Stimulated activated CD4-positive, alpha-beta T cell treated with anti-CD3 and anti-CD28 coated beads, Interleukin-4, amount 100 ng/mL, for 4 hours (primary cell): ENCODE measurements around the gene ZNF724.
"Not testable (repeated sequence)": the region's sequence is repeated elsewhere in the genome, so short reads cannot be mapped to it uniquely, and the experiment has no call there.

Source experiments
- DNase-seq, 2 experiments: peaks; one replicate each; pipeline ENCODE4 v3.0.0-alpha.2; 2020

ZNF724 gene

GRCh38 chr19:23249911-23250649 is at the start of gene ZNF724:
Gene ZNF724 (minus strand): TSS chr19:23250394. CDS start chr19:23250242, 152 bp downstream.
- peak; percentile 77 to 83 for DNase-seq

DNA sequence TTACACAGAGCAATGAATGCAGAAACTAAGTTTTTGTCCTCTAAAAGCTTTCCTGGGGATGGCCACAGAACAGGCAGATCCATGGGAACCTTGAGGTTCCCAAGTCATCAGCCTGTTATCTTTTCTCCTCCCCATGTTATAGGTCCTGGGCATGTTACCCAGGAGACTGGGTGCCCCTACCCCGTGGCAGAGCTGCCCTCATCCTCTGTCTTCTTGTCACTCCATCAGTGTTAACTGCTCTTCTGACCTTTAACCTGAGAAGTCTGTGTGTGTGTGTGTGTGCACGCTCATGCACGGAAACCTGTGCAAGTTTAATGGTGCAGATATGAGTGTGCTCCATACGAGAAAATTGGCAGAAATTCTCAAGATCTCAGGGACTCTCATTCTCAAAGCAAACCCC is 43.9 kb upstream of the ZNF724 start:
- no peak for DNase-seq

- not testable (repeated sequence) for DNase-seq
These were observed 39.8 kb upstream of the ZNF724 start for GRCh38 chr19:23289966-23290365.

GRCh38 chr19:23287620-23288019 is 37.4 kb upstream of the ZNF724 start:
- DNase-seq = no peak

- no peak for DNase-seq
These were observed 36.3 kb upstream of the ZNF724 start for GRCh38 chr19:23286477-23286876.

DNA sequence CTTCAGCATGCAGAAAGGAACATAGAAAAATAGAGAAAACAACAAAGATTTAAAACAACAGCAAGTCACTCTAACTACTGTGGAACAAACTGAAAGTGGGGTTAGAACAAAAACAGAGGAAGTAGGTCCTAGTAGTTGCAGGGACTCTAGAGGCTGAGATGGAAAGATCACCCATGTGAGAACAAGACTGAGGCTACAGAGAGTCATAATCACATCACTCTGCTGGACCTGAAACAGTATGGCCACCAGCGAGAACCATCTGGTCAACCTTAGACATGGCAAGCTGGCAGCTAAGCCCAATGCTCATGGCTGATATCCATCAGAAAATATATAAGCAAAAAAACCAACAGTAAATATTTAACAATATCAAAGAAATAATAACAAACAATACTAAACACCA is 35.8 kb upstream of the ZNF724 start:
- no peak for DNase-seq

GRCh38 chr19:23285326-23285725 is 35.1 kb upstream of the ZNF724 start:
- not testable (repeated sequence) for DNase-seq

DNA sequence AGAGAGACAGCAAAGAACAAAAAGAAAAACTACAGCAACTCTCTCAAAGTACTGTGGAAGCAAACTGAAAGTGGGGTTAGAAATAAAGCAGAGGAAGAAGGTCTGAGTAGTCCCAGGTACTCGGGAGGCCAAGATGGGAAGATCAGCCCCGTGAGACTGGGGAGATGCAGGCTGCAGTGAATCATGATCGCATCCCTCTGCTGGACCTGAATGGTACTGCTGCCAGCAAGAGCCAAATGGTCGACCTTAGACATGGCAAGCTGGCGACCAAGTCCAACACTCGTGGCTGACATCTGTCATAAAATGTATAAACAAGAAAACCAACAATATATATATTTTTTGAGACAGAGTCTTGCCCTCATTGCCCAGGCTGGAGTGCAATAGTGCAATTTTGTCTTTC is 33.7 kb upstream of the ZNF724 start:
- DNase-seq = peak; percentile 58 to 60

DNA sequence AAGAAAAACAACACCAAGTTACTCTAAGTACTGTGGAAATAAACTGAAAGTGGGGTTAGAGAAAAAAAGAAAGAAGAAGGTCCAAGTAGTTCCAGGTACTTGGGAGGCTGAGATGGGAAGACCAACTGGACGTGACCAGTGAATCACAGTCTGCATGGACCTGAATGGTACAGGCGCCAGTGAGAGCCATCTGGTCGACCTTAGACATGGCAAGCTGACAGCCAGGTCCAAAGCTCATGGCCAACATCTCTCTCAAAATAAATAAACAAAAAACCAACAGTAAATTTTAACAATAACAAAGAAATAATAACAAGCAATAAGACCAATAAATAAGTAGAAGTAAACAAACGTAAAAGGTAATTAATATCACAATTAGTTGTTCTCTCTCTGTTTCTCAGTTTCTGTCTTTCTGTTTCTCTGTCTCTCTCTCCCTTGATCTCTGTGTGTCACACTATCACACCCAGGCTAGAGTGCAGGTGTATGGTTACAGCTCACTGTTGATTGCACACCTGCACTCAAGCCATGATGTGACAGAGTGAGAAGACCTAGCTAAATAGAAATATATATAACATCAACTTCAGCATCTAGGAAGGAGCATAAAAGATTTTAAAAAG is 31.6 kb upstream of the ZNF724 start:
- no peak for DNase-seq

DNA sequence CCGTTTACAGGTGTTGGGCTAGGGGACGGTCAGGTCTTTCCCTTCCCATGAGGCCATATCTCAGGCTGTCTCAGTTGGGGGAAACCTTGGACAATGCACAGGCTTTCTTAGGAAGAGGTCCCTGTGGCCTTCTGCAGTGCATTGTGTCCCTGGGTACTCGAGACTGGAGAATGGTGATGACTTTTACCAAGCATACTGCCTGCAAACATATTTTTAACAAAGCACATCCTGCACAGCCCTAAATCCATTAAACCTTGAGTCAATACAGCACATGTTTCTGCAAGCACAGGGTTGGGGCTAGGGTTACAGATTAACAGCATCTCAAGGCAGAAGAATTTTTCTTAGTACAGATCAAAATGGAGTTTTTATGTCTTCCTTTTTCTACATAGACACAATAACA is 27.9 kb upstream of the ZNF724 start:
- DNase-seq = not testable (repeated sequence)

DNA sequence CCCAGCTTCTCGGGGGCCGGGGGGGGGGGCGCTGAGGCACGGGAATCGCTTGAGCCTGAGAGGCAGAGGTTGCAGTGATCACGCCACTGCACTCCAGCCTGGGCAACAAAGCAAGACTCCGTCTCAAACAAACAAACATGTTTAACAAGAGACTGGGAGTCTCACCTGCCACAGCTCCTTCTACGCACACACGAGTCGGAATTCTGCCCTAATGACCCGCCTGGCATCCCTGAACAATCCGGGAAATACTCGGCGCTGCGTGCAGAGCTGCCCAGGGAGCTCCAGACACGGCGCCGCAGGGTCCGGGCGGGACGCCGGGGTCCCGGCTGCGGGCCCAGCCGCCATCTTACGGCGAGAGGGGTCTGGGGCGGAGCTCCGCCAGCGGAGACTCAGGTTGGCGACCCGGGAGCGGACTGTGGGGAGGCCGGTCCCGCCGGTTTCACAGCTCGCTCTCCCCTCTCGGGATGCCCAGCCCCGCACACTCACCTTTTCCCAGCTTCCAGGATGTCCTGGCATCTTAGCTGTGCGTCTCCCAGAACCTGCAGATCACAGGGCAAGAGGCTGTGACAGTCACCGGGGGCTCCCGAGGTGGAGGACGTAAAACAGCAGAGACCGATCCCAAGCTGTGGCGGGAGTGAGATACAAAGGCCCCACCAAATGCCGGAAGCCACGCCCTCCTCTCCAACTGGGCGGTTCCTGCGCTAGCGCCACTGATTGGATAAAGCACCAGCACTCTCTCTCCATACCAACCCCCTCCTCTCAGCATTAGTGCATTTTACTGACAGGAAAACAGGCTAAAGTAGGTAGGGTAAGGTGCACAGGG is 23.6 kb upstream of the ZNF724 start:
- DNase-seq = peak; percentile 88 to 90

- DNase-seq = no peak
These were observed 22.9 kb upstream of the ZNF724 start for GRCh38 chr19:23273022-23273589.

DNA sequence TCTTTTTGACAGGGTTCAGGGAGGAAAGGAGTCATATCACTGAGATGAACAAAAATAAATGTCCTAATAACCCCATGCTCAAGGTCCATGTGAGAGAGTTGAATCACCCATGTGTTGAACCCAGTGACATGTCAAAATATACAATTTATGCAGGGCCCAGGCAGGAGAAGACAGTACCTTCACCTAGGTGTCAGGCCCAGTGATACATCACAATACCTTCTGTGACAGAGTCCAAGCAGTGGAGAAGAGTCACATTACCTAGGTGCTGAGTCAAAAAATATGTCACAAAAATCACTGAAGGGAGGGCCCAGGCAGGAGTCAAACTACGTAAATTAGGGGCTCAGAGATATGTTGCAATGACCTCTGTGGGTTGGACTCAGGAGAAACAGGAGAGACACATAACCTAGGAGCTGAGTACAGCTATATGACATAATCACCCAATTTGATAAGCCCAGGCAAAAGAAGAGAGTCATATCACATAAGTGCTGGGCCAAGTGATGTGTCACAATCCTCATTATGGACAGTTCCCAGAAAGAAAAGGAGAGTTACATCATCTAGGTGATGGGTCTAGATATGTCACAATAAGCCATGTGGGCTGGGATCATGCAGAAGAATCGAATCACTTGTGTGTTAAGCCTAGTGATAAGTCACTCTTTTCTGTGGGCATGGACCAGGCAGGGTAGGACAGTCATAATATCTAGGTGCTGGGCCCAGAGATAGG is 13.8 kb upstream of the ZNF724 start:
- DNase-seq = no peak

GRCh38 chr19:23263396-23263795 is 13.2 kb upstream of the ZNF724 start:
- DNase-seq = no peak

GRCh38 chr19:23262920-23263319 is 12.7 kb upstream of the ZNF724 start:
- DNase-seq = no peak

DNA sequence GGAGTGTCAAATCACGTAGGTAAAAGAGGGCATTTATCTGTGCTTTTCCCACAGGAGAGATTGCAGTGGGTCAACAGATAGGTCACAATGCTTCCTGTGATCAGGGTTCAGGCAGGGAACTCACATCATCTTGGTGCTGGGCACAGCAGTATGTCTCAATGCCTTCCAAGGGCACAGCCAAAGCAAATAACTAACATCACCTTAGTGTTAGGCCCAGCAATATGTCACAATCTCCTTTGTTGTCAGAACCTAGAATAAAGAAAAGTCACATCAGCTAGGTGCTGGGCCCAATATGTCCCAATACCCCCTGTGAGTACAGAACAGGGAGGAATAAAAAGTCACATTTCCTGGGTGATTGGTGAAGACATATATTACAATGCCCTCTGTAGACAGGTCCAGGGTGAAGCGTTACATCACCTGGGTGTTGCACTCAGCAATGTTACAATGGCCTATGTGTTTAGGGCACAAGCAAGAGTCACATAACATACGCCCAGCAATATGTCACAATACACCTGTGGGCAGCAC is 11.4 kb upstream of the ZNF724 start:
- no peak for DNase-seq

GRCh38 chr19:23260956-23261355 is 10.8 kb upstream of the ZNF724 start:
- no peak for DNase-seq

GRCh38 chr19:23259961-23260360 is 9.8 kb upstream of the ZNF724 start:
- DNase-seq = no peak

GRCh38 chr19:23255700-23256099 is 5.5 kb upstream of the ZNF724 start:
- DNase-seq = no peak

- no peak for DNase-seq
These were observed 4.1 kb upstream of the ZNF724 start for GRCh38 chr19:23254141-23254910.

DNA sequence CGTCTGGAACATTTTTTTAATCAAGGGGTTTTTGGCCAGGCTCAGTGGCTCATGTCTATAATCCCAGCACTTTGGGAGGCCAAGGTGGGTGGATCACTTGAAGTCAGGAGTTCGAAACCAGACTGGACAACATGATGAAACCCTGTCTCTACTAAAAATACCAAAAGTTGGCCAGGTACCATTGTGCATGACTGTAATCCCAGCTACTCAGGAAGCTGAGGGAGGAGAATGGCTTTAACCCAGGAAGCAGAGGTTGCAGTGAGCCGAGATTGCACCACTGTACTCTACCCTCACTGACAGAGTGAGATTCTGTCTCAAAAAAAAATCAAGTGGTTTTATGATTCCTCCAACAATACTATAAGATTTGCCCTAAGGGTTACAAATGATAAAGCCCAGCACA is 3.1 kb upstream of the ZNF724 start:
- DNase-seq = not testable (repeated sequence)

DNA sequence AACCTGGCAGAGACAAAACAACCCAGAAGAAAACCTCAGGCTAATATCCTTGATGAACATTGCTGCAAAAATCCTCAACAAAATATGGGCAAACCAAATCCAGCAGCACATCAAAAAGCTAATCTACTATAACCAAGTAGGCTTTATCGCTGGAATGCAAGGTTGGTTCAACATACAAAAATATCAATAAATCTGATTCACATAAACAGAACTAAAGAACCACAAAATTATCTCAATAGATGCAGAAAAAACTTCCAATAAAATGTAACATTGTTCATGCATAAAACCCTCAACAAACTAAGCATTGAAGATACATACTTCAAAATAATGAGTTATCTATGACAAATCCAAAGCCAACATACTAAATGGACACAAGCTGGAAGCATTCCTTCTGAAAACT is 8.8 kb downstream of the ZNF724 start:
- DNase-seq = no peak
